Kidney epithelial cell (primary cell): ENCODE data around the gene GSTA2. TPM values are rescaled to one million over a fixed set of nuclear protein-coding genes. Genes with fewer than 3 reads are reported as not detected.
"Not testable (repeated sequence)": the region's sequence is repeated elsewhere in the genome, so short reads cannot be mapped to it uniquely, and the experiment has no call there.

Source experiments
- DNase-seq: peaks from one replicate; pipeline ENCODE4 v3.0.0-alpha.2; 2010; ENCODE audit warnings: low read depth
- H3K27me3 ChIP-seq: 2 replicates; pipeline ENCODE4 v1.6.0; 2011; ENCODE audit warnings: low read length; ENCODE audit not compliant: control insufficient read depth, insufficient read depth
- H3K36me3 ChIP-seq: 2 replicates; pipeline ENCODE4 v1.5.1; 2011; ENCODE audit warnings: low read length; ENCODE audit not compliant: control insufficient read depth, insufficient read depth
- H3K4me3 ChIP-seq: 2 replicates; pipeline ENCODE4 v1.5.1; 2011; ENCODE audit warnings: low read depth, mild to moderate bottlenecking, control low read depth, low read length
- CTCF ChIP-seq: IDR thresholded peaks from 2 replicates; pipeline ENCODE4 v1.5.1; 2011; ENCODE audit warnings: mild to moderate bottlenecking, moderate library complexity, low read length, control low read depth, inconsistent platforms; ENCODE audit not compliant: insufficient read depth, poor library complexity, severe bottlenecking
- total RNA-seq: library from RNA; depleted of rRNA; stranded (reverse); fragments of >200 nt; gene quantifications from 2 replicates; pipeline ENCODE4 v1.2.3, GENCODE V29; 2015

The GSTA2 gene
- total RNA-seq, 1 donor from 2014 or later = not detected

- no peak for DNase-seq
- H3K36me3 ChIP-seq = no peaks in the 10 kb centered on the region
- no peak overlapping the region for H3K4me3 ChIP-seq
- TF ChIP-seq CTCF = no peak
- H3K27me3 ChIP-seq = no peaks in the 10 kb centered on the region
Observed at GRCh38 chr6:52718550-52718949, 44.7 kb downstream of the GSTA2 start.

GRCh38 chr6:52714761-52715160 lies 48.5 kb downstream of the GSTA2 start:
- H3K27me3 ChIP-seq, H3K4me3 ChIP-seq, H3K36me3 ChIP-seq, DNase-seq: not testable (repeated sequence)

- Histone ChIP-seq H3K27me3 (no peaks in the 10 kb centered on the region), H3K36me3 (no peaks in the 10 kb centered on the region), H3K4me3 (no peak overlapping the region)
- DNase-seq = no peak
- no peak for TF ChIP-seq CTCF
Observed at GRCh38 chr6:52712136-52712535, 51.1 kb downstream of the GSTA2 start.

GRCh38 chr6:52707963-52708680 lies 55.2 kb downstream of the GSTA2 start:
- no peak for DNase-seq
- H3K36me3 ChIP-seq = no peaks in the 10 kb centered on the region
- H3K4me3 ChIP-seq = no peak overlapping the region
- no peak for TF ChIP-seq CTCF
- H3K27me3 ChIP-seq = no peaks in the 10 kb centered on the region

- no peak for DNase-seq
- Histone ChIP-seq H3K27me3 (no peaks in the 10 kb centered on the region), H3K36me3 (no peaks in the 10 kb centered on the region), H3K4me3 (no peak overlapping the region)
- no peak for TF ChIP-seq CTCF
Observed at GRCh38 chr6:52706001-52706400, 57.3 kb downstream of the GSTA2 start.

GRCh38 chr6:52704781-52705502 lies 58.3 kb downstream of the GSTA2 start:
- H3K36me3 ChIP-seq, H3K27me3 ChIP-seq, DNase-seq, H3K4me3 ChIP-seq: not testable (repeated sequence)

GRCh38 chr6:52704060-52704459 lies 59.2 kb downstream of the GSTA2 start:
- Histone ChIP-seq H3K36me3 (no peaks in the 10 kb centered on the region), H3K4me3 (no peak overlapping the region), H3K27me3 (no peaks in the 10 kb centered on the region)
- no peak for TF ChIP-seq CTCF
- no peak for DNase-seq
